HepG2 (cell line): ENCODE data around the gene HSD11B1L. TPM values are rescaled to one million over a fixed set of nuclear protein-coding genes. Genes with fewer than 3 reads are reported as not detected.

Experiments used
- ATAC-seq: fragments of 200-7000 bp; cut with Tn5 transposase; 3 replicates; pipeline ENCODE4 v1.9.1; 2020; ENCODE audit warnings: mild to moderate bottlenecking, moderate library complexity
- BruUV-seq: library from RNA; stranded (reverse); fragments of 400-500 nt; replicated peaks from 2 replicates; lab custom pipeline; 2021; lab: Mats Ljungman, UMichigan
- CTCF ChIA-PET: fragments of 300-600 bp; formaldehyde crosslinking; extraction: SDS; loops from one replicate; lab custom pipeline; 2021; ENCODE audit warnings: low total read pairs, inconsistent platforms, low intra/inter-chr PET ratio; lab: Yijun Ruan, JAX
- POLR2A ChIA-PET: fragments of 350-600 bp; sonication (Branson Sonifier 250); formaldehyde crosslinking; loops from one replicate; lab custom pipeline; 2020; ENCODE audit warnings: antibody characterized with exemption, inconsistent platforms; lab: Yijun Ruan, JAX
- DNase-seq: peaks from one replicate; pipeline ENCODE4 v3.0.0-alpha.2; 2015; ENCODE audit warnings: low spot score
- FAIRE-seq: peaks from 3 replicates; lab custom pipeline; 2011; peaks lifted over from hg19 to GRCh38; lab: Jason Lieb, UNC
- H2AFZ ChIP-seq: one replicate; pipeline ENCODE4 v1.6.1; 2011; ENCODE audit warnings: low read length, inconsistent platforms
- H3K27ac ChIP-seq: fragments of 300-600 bp; 3 replicates; pipeline ENCODE4 v1.8.0; 2011; ENCODE audit warnings: mixed run types, mild to moderate bottlenecking, mixed read lengths, low read length, inconsistent platforms; ENCODE audit not compliant: insufficient read depth; ENCODE audit errors: extremely low read length
- H3K27me3 ChIP-seq, 2 experiments: fragments of 200-600 bp in 1 of 2; 2 replicates in 1 of 2; 3 replicates in 1 of 2; pipeline versions ENCODE4 v1.6.0 to v1.8.0; 2011; ENCODE audit warnings: low read length in 2 of 2, mild to moderate bottlenecking in 2 of 2, moderate library complexity in 2 of 2, inconsistent platforms in 1 of 2; ENCODE audit not compliant: insufficient read depth in 2 of 2, control insufficient read depth in 1 of 2
- H3K36me3 ChIP-seq, 2 experiments: fragments of 200-600 bp in 1 of 2; replicated peaks in 1 of 2; 2 replicates in 1 of 2; 3 replicates in 1 of 2; pipeline versions ENCODE4 v1.5.1 to v1.8.0; 2011; ENCODE audit warnings: low read length in 2 of 2, inconsistent platforms in 1 of 2; ENCODE audit not compliant: insufficient read depth in 2 of 2, control insufficient read depth in 1 of 2
- H3K4me1 ChIP-seq: 2 replicates; pipeline ENCODE4 v1.5.1; 2012; ENCODE audit warnings: low read length, inconsistent platforms; ENCODE audit not compliant: insufficient read depth
- H3K4me2 ChIP-seq: 2 replicates; pipeline ENCODE4 v1.6.0; 2011; ENCODE audit warnings: low read depth, low read length, inconsistent platforms
- H3K4me3 ChIP-seq, 3 experiments: fragments of 200-600 bp in 1 of 3; sonication (generic), shearing (Covaris generic) in 1 of 3; replicated peaks in 1 of 3; 2 replicates each; pipeline ENCODE4 v1.5.1; 2011 to 2016; ENCODE audit warnings: low read length in 3 of 3, inconsistent platforms in 2 of 3, low read depth in 2 of 3, mild to moderate bottlenecking in 2 of 3, control low read depth in 1 of 3, mixed read lengths in 1 of 3; ENCODE audit not compliant: insufficient read depth in 1 of 3
- H3K79me2 ChIP-seq: one replicate; pipeline ENCODE4 v1.6.1; 2011; ENCODE audit warnings: low read length, inconsistent platforms; ENCODE audit not compliant: insufficient read depth
- H3K9ac ChIP-seq: 2 replicates; pipeline ENCODE4 v1.6.0; 2011; ENCODE audit warnings: mild to moderate bottlenecking, low read depth, low read length, inconsistent platforms; ENCODE audit not compliant: insufficient read depth
- H3K9me3 ChIP-seq: 2 replicates; pipeline ENCODE4 v1.5.1; 2012; ENCODE audit warnings: mild to moderate bottlenecking, low read length
- H4K20me1 ChIP-seq: 2 replicates; pipeline ENCODE4 v1.6.0; 2011; ENCODE audit warnings: inconsistent platforms, mild to moderate bottlenecking, low read length, moderate library complexity; ENCODE audit not compliant: insufficient read depth
- AGO2 ChIP-seq: fragments of 200-400 bp; formaldehyde crosslinking; optimal IDR thresholded peaks from 2 replicates; pipeline ENCODE3; 2017; ENCODE audit warnings: mild to moderate bottlenecking, low read depth, low read length, moderate library complexity
- ARID4A ChIP-seq: sonication (generic); formaldehyde crosslinking; IDR thresholded peaks from 2 replicates; pipeline ENCODE4 v1.5.0; 2020; ENCODE audit warnings: mild to moderate bottlenecking, missing genetic modification reagents, borderline replicate concordance
- EZH2 ChIP-seq: conservative IDR thresholded peaks from 2 replicates; pipeline ENCODE4 v1.6.1; 2012; ENCODE audit warnings: mild to moderate bottlenecking, low read depth, low read length, moderate library complexity
- POLR2A ChIP-seq, 2 experiments: IDR thresholded peaks; 2 replicates each; pipeline ENCODE4 v1.6.1; 2011; ENCODE audit warnings: low read depth in 2 of 2, low read length in 2 of 2, mild to moderate bottlenecking in 1 of 2, moderate library complexity in 1 of 2; ENCODE audit not compliant: insufficient read depth in 1 of 2
- PREB ChIP-seq: sonication (generic); formaldehyde crosslinking; IDR thresholded peaks from 2 replicates; pipeline ENCODE4 v1.4.0; 2020; ENCODE audit warnings: missing genetic modification reagents
- RBFOX2 ChIP-seq: fragments of 200-400 bp; formaldehyde crosslinking; IDR thresholded peaks from 2 replicates; pipeline ENCODE4 v1.6.1; 2017; ENCODE audit warnings: low read depth, mild to moderate bottlenecking, low read length
- REL ChIP-seq: sonication (generic); formaldehyde crosslinking; conservative IDR thresholded peaks from 2 replicates; pipeline ENCODE4 v1.8.0; 2022; ENCODE audit warnings: mild to moderate bottlenecking, missing genetic modification reagents, moderate library complexity
- ZNF510 ChIP-seq: sonication (generic); formaldehyde crosslinking; IDR thresholded peaks from 2 replicates; pipeline ENCODE4 v1.4.0; 2020; ENCODE audit warnings: low read depth, mild to moderate bottlenecking, missing genetic modification reagents
- ZNF678 ChIP-seq: sonication (generic); formaldehyde crosslinking; IDR thresholded peaks from 2 replicates; pipeline ENCODE4 v1.4.0; 2020; ENCODE audit warnings: mild to moderate bottlenecking, missing genetic modification reagents
- ZSCAN21 ChIP-seq: sonication (generic); formaldehyde crosslinking; IDR thresholded peaks from 2 replicates; pipeline ENCODE4 v1.8.0; 2022; ENCODE audit warnings: mild to moderate bottlenecking, missing genetic modification reagents, moderate library complexity, borderline replicate concordance
- WGBS: methylation state at CpG from one replicate; pipeline ENCODE4 v1.1.6; 2017; ENCODE audit warnings: low lambda C conversion rate; 5-methylcytosine and 5-hydroxymethylcytosine counted together
- in situ Hi-C: cut with HindIII; loops from 2 replicates; pipeline ENCODE4 v1.10.0; 2017; ENCODE audit warnings: low pct_unique_long_range_greater_than_20kb; ENCODE audit not compliant: extremely low pct_ligation_motif_present
- intact Hi-C: fragments of 100-400 bp; cut with micrococcal nuclease; formaldehyde crosslinking; loops from one replicate; pipeline ENCODE4 v1.10.0; 2022; ENCODE audit not compliant: unreplicated experiment
- polyA plus RNA-seq, 8 experiments: library from polyadenylated mRNA; depleted of rRNA in 3 of 8; stranded (reverse) in 7 of 8; unstranded in 1 of 8; fragments of >200 nt; fragmentation: Illumina TruSeq in 4 of 8; extraction: Trizol in 4 of 8; gene quantifications; 2 replicates each; pipeline versions ENCODE4 v1.2.1 to v1.2.3, GENCODE V29; 2011 to 2016; ENCODE audit warnings: low read depth in 4 of 8, missing spikeins in 1 of 8, mixed read lengths in 1 of 8; ENCODE audit not compliant: insufficient read depth in 1 of 8
- total RNA-seq, 5 experiments: library from RNA; depleted of rRNA; stranded (reverse); fragments of >200 nt; fragmentation: Illumina TruSeq; extraction: Trizol; gene quantifications; 2 replicates each; pipeline ENCODE4 v1.2.3, GENCODE V29; 2016; ENCODE audit warnings: low read depth in 1 of 5

Gene HSD11B1L
- total and polyA plus RNA-seq, 2 of the 13 experiments (the other 11 are each of a cell fraction or from before 2014, with no cell fraction given): 2.8 to 3.9 TPM

GRCh38 chr19:5707576-5708575, 27.0 kb downstream of the HSD11B1L start:
- peaks cover 2% of the 10 kb centered on the region for H3K79me2 ChIP-seq
- in situ Hi-C loops: no loop called here
- WGBS: 98% methylated on average over 9 of the region's 37 CpGs
- ATAC-seq: no peak; the same call in 1 of the 3 replicates
- H3K9ac ChIP-seq: no peak overlapping the region
- no peaks in the 10 kb centered on the region for H3K4me1 ChIP-seq
- no peak overlapping the region for H2AFZ ChIP-seq
- H3K4me3 ChIP-seq: no peak overlapping the region
- no peak overlapping the region for H3K27ac ChIP-seq
- ChIA-PET POLR2A (interaction anchor here (1.0 to 1.7 kb wide), 4 partner anchors 11 to 18 kb away, joined by 3 to 6 read pairs (median 4); partner anchors contain the start of genes CATSPERD, LONP1 and RPL36), CTCF (no interaction called here)
- peaks cover 45 to 82% of the 10 kb centered on the region in 2 experiments for H3K36me3 ChIP-seq
- H4K20me1 ChIP-seq: no peaks in the 10 kb centered on the region
- no peak overlapping the region for H3K4me2 ChIP-seq
- no peaks in the 10 kb centered on the region for H3K27me3 ChIP-seq
- TF ChIP-seq ZNF678 (CRISPR knock-in tag) (no peak), POLR2A (IDR thresholded peaks at IDR 0.05; ENCODE audit: insufficient read depth in 1 of 2, low read depth in 2 of 2, low read length in 2 of 2) (peak in 1 of 2 experiments; percentile 25; a peak in 1 of 4 replicates), AGO2 (peak; percentile 82), RBFOX2 (peak; percentile 65)
- BruUV-seq: no TSS peak
- H3K9me3 ChIP-seq: no peaks in the 10 kb centered on the region
- DNase-seq: no peak
- intact Hi-C loops: no loop called here
- FAIRE-seq: no peak

- intact Hi-C loops: no loop called here
- H3K27me3 ChIP-seq: no peaks in the 10 kb centered on the region
- WGBS: 97% methylated on average over 6 of the region's 8 CpGs
- H3K9me3 ChIP-seq: no peaks in the 10 kb centered on the region
- peaks cover 14% of the 10 kb centered on the region for H3K4me1 ChIP-seq
- no peak overlapping the region for H3K4me2 ChIP-seq
- peaks cover 41 to 76% of the 10 kb centered on the region in 2 experiments for H3K36me3 ChIP-seq
- peaks cover 15% of the 10 kb centered on the region; the same call in 1 of the 2 replicates for H4K20me1 ChIP-seq
- no peak for DNase-seq
- no peak for ATAC-seq
- BruUV-seq: no TSS peak
- H3K4me3 ChIP-seq: no peak overlapping the region
- H3K79me2 ChIP-seq: peaks cover 13% of the 10 kb centered on the region
- no peak overlapping the region for H2AFZ ChIP-seq
- H3K9ac ChIP-seq: no peak overlapping the region
- no peak overlapping the region for H3K27ac ChIP-seq
- ChIA-PET POLR2A (interaction anchor here (0.6 to 1.6 kb wide), 2 partner anchors 9 to 42 kb away, joined by 3 to 6 read pairs; partner anchors contain the start of genes CATSPERD and LONP1), CTCF (no interaction called here)
- in situ Hi-C loops: no loop called here
- no peak for FAIRE-seq
- TF ChIP-seq REL (CRISPR knock-in tag) (no peak), ZSCAN21 (CRISPR knock-in tag) (no peak), PREB (CRISPR knock-in tag) (no peak), EZH2 (no peak), ZNF510 (CRISPR knock-in tag) (no peak), ARID4A (no peak)
These were observed 30.2 kb downstream of the HSD11B1L start for GRCh38 chr19:5711025-5711424.
